GM04503 (cell line): ENCODE data around the gene USP24.
"Not testable (repeated sequence)": the region's sequence is repeated elsewhere in the genome, so short reads cannot be mapped to it uniquely, and the experiment has no call there.

Source experiments
- DNase-seq: peaks from one replicate; pipeline ENCODE4 v3.0.0-alpha.2; 2012; ENCODE audit warnings: low read depth

Gene USP24

DNA sequence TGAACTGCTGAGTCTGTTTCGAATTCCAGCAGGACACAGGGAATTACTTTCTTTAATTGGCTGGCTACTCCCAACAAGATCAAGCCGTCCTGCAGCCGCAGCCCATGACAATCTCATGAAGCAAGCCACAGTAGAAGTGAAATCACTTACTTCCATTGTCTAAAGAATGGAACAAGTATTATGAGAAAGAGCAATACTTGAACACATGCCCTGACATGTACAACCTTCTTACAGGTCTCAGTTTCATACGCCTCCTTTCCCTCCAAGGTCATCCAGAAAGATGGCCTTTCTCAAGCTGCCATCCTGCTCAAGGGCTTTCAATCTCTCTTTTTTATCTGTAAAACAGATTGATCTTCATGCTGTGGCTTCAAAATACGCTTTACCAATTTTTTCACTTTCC is 90.7 kb downstream of the USP24 start:
- DNase-seq = no peak

DNA sequence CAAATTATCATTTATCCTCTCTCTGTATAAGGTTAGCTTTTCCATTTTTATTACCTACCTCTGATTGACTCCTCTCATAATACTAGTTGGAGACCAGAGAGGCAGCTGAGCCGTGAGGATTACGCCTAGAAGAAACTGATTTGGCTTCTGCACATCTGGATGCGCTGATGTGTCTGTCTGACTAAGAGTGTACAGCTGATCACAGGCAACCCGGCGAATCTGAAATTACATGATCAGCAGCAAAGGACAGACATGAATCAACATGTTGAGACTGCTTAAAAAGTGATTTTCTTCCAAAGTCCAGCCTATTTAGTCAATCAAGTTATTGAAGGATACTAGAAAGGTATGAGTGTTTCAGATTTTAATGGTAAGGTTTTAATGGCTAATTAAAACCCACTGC is 94.6 kb downstream of the USP24 start:
- no peak for DNase-seq

DNA sequence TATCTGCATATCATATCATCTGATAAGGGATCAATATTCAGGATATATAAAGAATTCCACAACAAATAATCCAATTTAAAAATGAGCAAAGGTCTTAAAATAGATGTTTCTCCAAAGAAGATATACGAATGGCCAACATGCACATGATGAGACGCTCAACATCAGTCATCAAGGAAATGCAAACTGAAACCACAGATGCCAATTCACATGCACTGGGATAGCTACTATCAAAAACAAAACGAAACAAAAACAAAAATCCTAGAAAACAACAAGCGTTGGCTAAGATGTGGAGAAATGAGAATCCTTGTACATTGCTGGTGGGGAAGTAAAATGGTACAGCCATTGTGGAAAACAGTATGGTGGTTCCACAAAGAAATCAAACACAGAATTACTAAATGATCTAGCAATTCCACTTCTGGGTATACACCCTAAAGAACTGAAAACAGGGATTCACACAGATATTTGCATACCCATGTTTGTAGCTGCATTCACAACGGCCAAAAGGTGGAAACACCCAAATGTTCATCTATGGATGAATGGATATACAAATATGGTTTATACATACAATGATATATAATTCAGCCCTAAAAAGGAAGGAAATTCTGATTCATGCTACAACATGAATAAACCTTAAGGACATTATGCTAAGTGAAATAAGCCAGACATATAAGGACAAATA is 96.4 kb downstream of the USP24 start:
- DNase-seq = no peak

DNA sequence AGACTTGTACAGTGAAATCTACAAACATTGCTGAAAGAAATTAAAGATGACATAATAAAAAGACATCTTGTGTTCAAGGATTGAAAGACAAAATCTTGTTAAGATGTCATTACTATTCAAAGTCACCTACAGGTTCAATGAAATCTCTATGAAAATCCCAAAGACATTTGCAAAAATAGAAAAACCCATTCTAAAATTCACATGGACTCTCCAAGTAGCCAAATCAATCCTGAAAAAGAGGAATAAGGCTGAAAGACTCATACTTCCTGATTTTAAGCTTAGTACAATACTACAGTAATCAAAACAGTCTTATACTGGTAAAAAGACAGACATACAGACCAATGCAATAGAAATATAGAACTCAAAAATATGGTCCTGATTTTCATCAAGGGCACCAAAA is 97.2 kb downstream of the USP24 start:
- no peak for DNase-seq

DNA sequence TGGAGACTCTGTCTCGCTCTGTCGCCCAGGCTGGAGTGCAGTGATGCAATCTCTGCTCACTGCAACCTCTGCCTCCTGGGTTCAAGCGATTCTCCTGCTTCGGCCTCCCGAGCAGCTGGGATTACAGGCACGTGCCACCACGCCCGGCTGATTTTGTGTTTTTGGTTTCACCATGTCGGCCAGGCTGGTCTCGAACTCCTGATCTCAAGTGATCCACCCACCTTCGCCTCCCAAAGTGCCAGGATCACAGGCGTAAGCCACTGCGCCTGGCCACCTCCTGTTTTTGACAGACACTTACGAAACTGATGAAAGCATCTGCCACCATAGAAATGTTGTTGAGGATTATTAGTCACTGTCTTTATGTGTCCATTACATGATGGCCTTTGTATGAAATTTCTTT is 106.2 kb downstream of the USP24 start:
- not testable (repeated sequence) for DNase-seq

DNA sequence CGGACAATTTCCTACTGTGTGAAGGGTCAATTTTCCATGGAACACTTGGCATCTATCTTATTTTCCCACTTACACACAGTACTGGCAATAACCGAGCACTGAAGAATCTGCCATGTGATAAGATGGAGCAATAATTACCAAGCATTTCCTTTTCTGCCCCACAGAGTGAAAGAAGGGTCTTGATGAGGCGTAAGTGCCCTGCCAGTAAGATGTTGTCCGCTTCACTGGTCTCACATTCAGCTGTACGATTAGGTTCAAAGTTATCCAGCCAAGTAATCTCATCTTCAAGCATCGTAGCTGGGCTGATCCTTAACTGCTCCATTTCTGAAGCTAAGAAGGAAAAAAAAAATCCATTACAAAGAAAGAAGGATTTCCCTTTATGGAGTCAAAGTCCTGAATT is 108.1 kb downstream of the USP24 start:
- DNase-seq = no peak

DNA sequence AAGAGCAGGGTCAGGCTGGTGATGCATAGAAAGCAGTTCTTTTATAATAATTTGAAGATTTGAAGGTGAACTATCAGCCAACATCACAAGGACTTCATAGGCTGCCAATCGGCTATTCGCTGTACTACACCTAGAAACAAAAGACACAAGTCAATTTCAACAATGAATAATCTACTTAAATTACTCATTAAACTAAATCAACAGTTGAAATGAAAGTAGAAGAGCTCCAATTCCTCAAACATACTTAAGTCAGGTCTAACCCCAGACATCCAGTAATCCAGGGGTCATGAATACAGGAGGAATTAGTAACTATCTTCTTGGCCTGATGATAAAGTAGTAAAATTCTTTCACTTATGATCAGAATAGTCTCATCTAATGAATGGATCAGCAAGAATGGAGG is 111.3 kb downstream of the USP24 start:
- DNase-seq = no peak

DNA sequence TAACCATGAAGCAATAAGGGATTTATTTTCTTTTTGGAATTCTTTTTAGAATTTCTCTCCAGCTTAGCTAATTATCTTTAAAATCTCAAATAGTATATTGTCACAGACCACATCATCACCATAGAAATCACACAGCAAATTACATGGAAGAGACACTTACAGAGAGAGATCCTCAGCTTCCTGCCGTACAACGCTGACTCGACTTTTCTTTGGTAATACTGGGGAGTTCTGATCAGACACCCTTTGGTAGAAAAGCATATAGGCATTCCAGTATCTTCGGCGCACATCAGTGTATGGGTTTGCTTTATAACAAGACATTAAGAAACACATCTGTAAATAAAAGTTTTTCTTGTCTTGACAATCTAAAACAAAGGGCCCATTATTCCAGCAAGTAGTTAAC is 120.1 kb downstream of the USP24 start:
- DNase-seq = no peak

DNA sequence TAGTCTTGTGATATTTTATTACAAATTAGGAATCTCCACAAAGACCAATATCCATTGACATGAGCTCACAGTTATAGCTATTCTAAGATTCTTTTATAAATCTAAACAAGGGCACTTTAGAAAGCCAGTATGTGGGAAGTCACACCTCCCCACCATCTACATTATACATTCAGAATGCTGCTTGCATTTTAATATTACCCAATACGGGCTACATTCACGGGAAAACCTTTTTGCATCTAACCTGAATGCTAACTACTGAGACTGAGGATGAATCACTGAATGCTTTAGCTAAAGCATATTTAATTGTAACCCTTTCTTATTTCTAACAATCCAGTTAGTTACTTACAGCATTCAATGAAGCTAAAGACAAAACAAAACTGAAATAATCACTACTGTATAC is 122.7 kb downstream of the USP24 start:
- no peak for DNase-seq

DNA sequence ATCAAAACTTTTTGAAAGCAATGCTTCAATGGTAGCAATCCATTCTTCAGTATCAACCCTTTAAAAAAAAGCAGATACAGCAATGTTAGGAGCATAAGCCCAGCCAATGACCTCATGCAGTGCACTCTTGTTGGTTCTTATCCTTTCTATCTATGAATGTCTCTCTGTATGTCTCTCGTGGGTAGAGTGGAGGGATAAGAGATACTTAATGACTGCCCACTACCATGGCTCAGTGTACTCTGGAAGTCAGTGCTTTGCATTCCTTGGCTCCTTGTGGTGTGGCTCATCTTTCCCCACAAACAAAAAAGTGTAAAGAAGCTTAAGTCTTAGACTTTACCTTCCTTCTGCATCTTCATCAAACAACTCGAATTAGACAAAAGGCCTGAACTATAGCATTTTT is 125.5 kb downstream of the USP24 start:
- no peak for DNase-seq

DNA sequence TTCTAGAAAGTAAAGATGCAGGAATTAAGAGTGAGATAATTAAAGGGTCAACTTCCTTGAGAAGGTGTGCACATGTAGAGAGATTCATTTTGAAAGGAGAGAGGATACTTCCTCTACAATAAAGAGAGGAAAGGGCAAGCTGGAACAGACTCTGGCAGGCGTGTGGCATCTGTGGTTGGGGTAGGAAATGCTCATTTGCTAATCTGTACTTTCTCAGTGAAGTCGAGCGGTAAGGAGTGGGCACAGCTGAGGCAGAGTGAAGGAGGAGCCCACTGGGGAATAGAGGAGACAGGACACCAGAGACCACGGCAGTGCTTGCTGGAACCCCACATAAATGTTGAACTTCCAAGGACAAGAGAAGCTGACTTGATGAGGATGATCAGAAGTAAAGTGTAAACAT is 126.8 kb downstream of the USP24 start:
- DNase-seq = no peak

DNA sequence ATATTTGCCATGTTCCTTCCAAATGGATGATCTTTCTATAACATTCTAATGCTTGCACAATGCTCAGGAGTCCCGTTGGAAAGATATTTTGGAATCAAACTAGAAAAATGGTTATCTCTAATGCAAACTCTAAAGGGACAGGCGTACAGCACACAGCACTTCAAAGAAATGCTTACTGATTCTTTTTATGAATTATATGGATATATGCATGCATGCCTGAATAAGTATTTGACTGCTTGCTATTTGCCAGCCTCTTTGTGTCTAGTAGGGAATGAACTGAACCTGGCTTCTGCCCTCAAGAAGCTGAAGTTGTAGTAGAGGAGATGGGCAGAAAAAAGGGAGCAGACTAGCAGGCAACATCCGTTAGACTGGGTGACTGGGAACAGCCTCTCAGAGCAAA is 127.7 kb downstream of the USP24 start:
- DNase-seq = no peak

DNA sequence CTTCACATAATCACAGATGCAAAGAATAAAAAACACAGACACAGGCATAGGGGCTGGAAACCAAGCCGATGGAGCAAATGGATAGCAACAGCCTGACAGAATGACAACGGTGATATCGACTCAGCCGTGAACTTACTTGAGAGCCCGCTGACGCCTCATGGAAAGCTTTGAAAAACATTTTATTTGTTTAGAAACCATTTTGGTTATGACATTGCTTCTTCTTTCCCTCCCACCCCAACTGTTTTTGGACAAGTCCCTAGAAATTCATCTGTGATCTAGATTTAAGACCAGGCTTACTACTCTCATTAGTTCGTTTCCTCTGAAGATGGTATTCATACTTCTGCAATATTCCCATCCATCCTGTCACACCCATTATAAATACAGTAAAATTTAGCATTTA is 130.9 kb downstream of the USP24 start:
- DNase-seq = no peak

DNA sequence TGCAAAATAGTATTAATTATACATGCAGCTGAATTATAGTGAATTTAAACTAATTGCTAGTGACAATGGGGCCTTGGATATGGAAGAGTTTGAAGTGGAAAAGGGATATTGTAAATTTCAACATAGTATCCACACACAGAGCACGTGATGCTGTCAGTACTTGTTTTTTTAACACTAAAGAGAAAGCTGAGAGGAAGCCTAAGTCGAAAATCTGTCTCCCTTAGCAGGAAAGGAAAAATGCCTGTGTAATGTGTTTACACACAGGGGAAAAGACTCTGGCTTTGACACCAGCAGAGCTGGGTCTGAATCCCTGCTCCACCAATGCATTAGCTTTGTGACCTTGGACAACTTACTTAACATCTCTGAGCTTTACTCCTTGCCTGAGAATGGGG is 133.3 kb downstream of the USP24 start:
- DNase-seq = no peak

DNA sequence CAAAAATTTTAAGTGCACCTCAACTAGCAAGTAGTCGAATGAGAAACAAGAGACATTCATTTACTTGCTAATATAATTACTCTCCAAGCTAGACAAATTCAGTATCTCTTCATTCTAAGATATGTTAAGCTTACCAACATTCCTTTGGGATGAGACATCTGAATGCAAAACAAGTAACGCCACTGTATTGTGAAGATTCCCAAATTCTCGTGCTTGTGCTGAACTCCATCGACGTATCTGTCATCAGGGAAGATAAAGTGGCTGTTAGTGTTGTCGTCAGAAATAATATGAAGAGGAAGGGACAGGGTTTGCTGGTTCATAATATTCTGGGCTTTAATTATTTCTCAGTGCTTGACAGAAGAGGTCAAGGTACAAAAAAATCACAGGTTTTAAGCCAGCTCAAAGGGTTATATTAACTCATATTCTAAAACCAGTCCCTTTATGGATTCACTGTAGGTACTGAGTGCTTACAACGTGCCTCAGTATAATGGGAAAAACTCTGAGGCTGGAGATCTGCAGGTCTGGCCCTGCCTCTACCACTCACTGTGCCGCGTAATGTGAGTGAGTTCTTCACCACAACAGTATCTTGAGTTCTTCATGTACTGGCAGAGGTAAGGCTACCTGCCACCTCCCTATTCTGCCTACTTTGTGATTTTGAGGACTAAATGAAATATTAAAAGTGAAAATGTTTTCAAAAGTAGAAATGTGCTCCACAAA is 133.8 kb downstream of the USP24 start:
- DNase-seq = no peak

DNA sequence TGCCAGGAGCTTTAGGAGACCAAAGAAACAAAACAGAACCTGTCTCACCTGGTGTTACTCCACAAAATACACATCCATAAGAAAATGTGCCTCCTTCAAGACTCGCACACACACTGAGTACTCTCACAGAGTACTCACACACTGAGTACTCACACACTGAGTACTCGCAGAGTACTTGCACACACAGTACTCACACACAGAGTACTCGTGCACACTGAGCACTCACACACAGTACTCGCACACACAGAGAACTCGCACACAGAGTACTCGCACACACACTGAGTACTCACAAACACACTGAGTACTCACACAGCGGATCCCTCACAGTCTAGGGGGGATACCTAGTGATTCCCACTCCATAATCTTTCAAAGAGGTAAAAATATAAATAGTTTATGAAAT is 135.5 kb downstream of the USP24 start:
- no peak for DNase-seq

DNA sequence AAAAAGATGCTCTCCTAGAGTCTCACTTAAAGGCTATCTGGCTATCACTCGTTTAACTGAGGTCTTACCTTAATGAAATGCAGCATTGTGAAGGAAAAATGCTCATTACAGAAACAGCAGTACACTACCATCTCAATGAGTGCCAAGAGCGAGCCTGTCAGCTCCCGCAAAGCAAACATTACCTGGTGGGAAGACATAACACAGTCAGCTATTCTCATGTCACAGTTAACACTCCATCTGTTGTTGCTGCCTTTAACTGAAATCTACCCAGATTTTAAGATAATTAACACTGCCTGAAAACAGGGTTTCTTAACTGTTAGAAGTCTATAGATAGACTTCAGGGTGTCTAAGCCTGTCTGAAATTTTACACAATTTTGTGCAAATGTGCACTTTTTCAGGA is 136.7 kb downstream of the USP24 start:
- DNase-seq = no peak

DNA sequence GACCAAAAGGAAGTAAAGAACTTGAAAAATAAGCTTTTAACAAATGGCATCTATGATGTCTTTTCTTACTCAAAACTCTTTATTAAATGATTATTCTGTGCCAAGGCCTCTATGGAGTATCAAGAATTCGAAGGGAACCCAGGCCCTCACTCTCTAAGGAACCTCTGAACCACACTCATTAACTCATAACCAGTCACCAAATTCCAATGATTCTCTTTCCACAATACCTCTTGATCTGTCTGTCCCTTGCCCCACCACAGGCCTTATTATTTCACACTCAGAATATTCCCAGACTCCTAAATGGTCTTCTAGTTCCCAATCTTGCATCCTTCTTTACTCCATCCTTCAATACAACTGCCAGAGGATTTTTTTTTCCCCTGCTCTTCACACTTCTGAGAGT is 138.8 kb downstream of the USP24 start:
- DNase-seq = no peak

DNA sequence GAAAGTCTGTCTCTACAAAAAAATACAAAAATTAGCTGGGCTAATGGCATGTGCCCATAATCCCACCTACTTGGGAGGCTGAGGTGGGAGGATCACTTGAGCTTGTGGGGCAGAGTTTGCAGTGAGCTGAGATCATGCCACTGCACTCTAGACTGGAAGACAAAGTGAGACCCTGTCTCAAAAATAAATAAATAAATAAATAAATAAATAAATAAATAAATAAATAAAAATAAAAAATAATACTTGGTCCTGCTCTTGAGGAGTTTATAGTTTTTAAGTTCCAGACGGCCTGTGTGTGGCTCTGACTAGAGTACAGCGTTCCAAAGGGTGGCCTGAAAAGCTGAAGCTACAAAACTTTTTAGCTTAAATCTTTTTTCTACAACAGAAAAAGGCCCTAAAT is 140.7 kb downstream of the USP24 start:
- no peak for DNase-seq

DNA sequence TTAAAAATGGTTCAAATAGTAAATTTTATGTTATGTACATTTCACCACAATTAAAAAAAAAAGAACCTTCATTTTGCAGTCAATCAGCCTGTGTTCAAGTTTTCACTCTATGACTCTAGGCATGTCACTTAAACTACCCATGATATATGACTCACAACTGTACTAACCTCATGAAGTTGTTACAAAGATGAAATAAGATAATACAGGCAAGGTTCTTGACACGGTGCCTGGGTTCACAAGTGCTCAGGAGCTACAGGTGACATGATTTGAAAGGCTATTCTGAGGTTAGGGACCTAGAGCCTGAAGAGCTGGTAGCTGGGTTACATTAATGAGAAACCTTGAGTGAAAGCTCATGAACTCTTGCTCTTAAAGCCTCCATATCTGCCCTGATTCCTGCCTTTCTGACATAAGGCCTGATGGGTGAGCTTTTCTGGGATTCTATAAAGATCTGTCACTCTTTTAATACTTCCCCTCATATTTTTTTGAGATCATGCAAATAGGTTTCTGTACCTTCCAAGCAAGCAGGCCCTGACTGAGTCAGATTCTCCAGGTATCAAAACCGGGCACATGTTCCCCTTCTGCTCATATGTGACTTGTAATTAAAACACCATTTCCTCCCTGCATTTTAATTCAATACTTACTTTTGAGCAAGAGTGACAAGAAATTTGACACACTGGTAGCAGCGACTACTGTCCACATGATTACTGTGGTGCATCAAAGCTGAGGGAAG is 141.8 kb downstream of the USP24 start:
- no peak for DNase-seq

DNA sequence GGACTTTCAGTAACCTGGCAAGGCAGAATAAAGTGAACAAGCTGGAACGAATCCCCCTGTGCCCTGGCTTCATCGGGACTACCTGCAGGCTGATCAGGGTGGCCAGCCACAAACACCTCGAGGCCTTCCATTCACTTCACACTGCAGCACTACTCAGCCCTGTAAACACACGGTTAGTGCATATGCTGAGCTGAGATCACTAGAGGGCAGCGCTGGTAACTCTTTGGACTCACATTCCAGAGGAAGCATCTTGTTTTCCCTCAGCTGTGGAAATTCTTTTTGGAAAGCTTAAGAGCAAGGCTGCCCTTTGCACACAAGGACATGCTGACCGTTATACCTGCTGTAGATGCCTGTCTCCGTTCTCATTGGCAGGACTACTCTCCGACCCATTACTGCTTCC is 143.7 kb downstream of the USP24 start:
- DNase-seq = no peak

DNA sequence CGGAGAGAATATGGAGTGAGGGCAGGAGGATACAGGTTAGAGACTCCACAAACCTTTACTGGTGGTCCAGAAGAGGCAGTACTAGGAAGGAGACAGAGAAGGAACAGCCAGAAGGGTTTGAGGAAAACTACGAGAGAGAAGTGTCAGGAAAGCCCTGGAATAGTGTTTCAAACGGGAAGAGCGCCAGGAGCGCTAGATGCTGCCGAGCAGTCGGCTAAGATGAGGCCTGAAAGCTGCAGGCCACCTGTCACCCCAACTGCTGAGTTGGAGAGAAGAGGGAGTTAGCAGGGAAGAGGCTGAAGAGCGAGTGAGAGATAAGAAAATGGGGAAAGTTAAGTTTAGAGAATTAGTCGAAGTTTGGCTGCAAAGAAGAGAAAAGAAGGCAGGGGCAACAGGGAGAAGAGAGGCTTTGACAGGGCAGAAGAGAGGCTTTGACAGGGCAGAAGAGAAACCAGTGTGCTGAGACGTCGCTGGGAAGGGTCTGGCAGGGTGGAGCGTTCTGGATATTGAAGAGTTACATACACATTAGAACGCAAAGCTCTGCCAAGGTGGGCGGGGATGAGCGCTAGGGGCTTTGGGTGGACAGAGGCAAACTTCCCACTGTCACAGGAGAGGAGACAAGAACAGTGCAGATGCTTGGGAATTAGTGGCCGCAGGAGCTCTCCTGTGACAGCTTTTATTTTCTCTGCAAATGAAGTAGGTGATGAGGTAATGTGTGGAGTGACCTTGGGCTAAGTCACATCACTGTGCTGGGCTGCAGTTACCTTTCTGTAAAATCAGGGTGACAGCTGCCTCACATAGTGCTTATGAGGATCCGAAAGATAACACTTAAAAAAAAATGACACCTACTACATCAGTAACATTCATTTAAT is 144.6 kb downstream of the USP24 start:
- DNase-seq = no peak

DNA sequence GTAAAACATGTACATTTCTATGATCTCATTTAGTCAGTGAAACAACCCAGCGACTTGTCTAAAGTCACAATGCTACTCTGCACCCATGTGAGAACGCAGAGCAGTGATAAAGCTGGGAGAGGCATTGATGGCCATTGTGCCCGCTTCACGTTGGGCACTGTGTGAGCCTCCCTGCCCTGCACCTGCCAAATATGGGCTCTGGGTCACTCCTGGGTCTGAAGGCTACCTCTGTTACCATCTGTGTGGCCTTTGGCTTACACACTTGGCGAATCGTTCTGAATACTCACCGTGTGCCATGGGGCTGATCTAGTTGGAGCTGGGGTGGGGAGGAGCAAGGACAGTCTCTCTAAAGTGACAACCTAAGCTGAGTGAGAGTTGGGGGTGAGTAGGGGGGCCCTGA is 145.9 kb downstream of the USP24 start:
- no peak for DNase-seq
